Stimulated activated effector memory CD8-positive, alpha-beta T cell treated with anti-CD3 and anti-CD28 coated beads, Interleukin-12 subunit alpha, Interleukin-12 subunit beta, amount 100 ng/mL, for 72 hours (primary cell): ENCODE results near the gene EHBP1L1.

Experiments used
- ATAC-seq: fragments of 150-1000 bp; cut with Tn5 transposase; 2 replicates; pipeline ENCODE4 v1.10.0; 2021
- DNase-seq, 2 donors: peaks; one replicate each; pipeline ENCODE4 v3.0.0; 2021 to 2022; ENCODE audit warnings: low spot score in 2 of 2
- H3K27ac Mint-ChIP-seq: one replicate; pipeline ENCODE4 v1.8.0; 2022; ENCODE audit warnings: mild to moderate bottlenecking, mixed read lengths
- H3K36me3 Mint-ChIP-seq: one replicate; pipeline ENCODE4 v1.8.0; 2022; ENCODE audit warnings: mild to moderate bottlenecking, mixed read lengths
- H3K4me1 Mint-ChIP-seq: one replicate; pipeline ENCODE4 v1.8.0; 2022; ENCODE audit warnings: mixed read lengths
- H3K4me3 Mint-ChIP-seq: one replicate; pipeline ENCODE4 v1.8.0; 2022; ENCODE audit warnings: mild to moderate bottlenecking, mixed read lengths
- H3K9me3 Mint-ChIP-seq: one replicate; pipeline ENCODE4 v1.8.0; 2022; ENCODE audit warnings: mixed read lengths

EHBP1L1 gene

GRCh38 chr11:65565624-65566453 is 10.0 kb upstream of the EHBP1L1 start:
- ATAC-seq (peak; percentile 23), DNase-seq (no peak)
- peak overlapping the region; percentile 68 for H3K4me3 Mint-ChIP-seq
- H3K27ac Mint-ChIP-seq = peak overlapping the region; percentile 93
- peaks cover 31% of the 10 kb centered on the region for H3K36me3 Mint-ChIP-seq
- peaks cover 62% of the 10 kb centered on the region for H3K4me1 Mint-ChIP-seq
- no peaks in the 10 kb centered on the region for H3K9me3 Mint-ChIP-seq

- no peak for DNase-seq
Observed at GRCh38 chr11:65569164-65569972, 6.5 kb upstream of the EHBP1L1 start.

GRCh38 chr11:65569973-65570918 is 5.6 kb upstream of the EHBP1L1 start, which contains the start of gene ZNRD2:
ZNRD2 (plus strand) TSS chr11:65570477; CDS start chr11:65570492, 15 bp downstream.
- no peaks in the 10 kb centered on the region for H3K9me3 Mint-ChIP-seq
- DNase-seq = peak; percentile 95 to 99
- peak; percentile 85 for ATAC-seq
- peak within 1 kb of the TSS; percentile 97 for H3K27ac Mint-ChIP-seq
- H3K4me3 Mint-ChIP-seq = peak within 1 kb of the TSS; percentile 96
- peaks cover 78% of the 10 kb centered on the region for H3K4me1 Mint-ChIP-seq
- peaks cover 71% of the 10 kb centered on the region for H3K36me3 Mint-ChIP-seq

More at GRCh38 chr11:65569164-65569972, 6.5 kb upstream of the EHBP1L1 start:
- H3K9me3 Mint-ChIP-seq = no peaks in the 10 kb centered on the region
- peaks cover 62% of the 10 kb centered on the region for H3K36me3 Mint-ChIP-seq
- H3K27ac Mint-ChIP-seq = peak overlapping the region; percentile 97
- peak overlapping the region; percentile 96 for H3K4me3 Mint-ChIP-seq
- H3K4me1 Mint-ChIP-seq = peaks cover 78% of the 10 kb centered on the region
- ATAC-seq = peak; percentile 32

- DNase-seq = no peak
- H3K27ac Mint-ChIP-seq = peak overlapping the region; percentile 94
- H3K9me3 Mint-ChIP-seq = no peaks in the 10 kb centered on the region
- H3K4me1 Mint-ChIP-seq = peaks cover 71% of the 10 kb centered on the region
- ATAC-seq = no peak
- peaks cover 80% of the 10 kb centered on the region for H3K36me3 Mint-ChIP-seq
- H3K4me3 Mint-ChIP-seq = peak overlapping the region; percentile 96
Observed at GRCh38 chr11:65571420-65571819, 4.4 kb upstream of the EHBP1L1 start.

GRCh38 chr11:65571940-65572339 is 3.9 kb upstream of the EHBP1L1 start:
- peaks cover 65% of the 10 kb centered on the region for H3K4me1 Mint-ChIP-seq
- DNase-seq (peak in 1 of 2 donors; percentile 73), ATAC-seq (no peak)
- peak overlapping the region; percentile 94 for H3K27ac Mint-ChIP-seq
- H3K4me3 Mint-ChIP-seq = peak overlapping the region; percentile 96
- H3K9me3 Mint-ChIP-seq = no peaks in the 10 kb centered on the region
- peaks cover 86% of the 10 kb centered on the region for H3K36me3 Mint-ChIP-seq

GRCh38 chr11:65572356-65573051 is 3.3 kb upstream of the EHBP1L1 start, which contains the start of gene FAM89B:
FAM89B (plus strand) TSS chr11:65572538; CDS start chr11:65572670, 132 bp downstream.
- H3K36me3 Mint-ChIP-seq = peaks cover 91% of the 10 kb centered on the region
- H3K4me1 Mint-ChIP-seq = peaks cover 64% of the 10 kb centered on the region
- ATAC-seq (peak; percentile 5), DNase-seq (peak; percentile 70 to 93)
- peak within 1 kb of the TSS; percentile 96 for H3K4me3 Mint-ChIP-seq
- H3K9me3 Mint-ChIP-seq = no peaks in the 10 kb centered on the region
- H3K27ac Mint-ChIP-seq = peak within 1 kb of the TSS; percentile 94

- DNase-seq (peak in 1 of 2 donors; percentile 72), ATAC-seq (no peak)
- peaks cover 94% of the 10 kb centered on the region for H3K36me3 Mint-ChIP-seq
- peak overlapping the region; percentile 96 for H3K4me3 Mint-ChIP-seq
- H3K9me3 Mint-ChIP-seq = no peaks in the 10 kb centered on the region
- H3K4me1 Mint-ChIP-seq = peaks cover 67% of the 10 kb centered on the region
- peak overlapping the region; percentile 94 for H3K27ac Mint-ChIP-seq
Observed at GRCh38 chr11:65573391-65574079, 2.3 kb upstream of the EHBP1L1 start.

GRCh38 chr11:65574109-65574810 is 1.6 kb upstream of the EHBP1L1 start:
- Mint-ChIP-seq H3K4me1 (peaks cover 65% of the 10 kb centered on the region), H3K9me3 (no peaks in the 10 kb centered on the region), H3K36me3 (peaks cover 94% of the 10 kb centered on the region), H3K27ac (peak overlapping the region; percentile 94), H3K4me3 (peak overlapping the region; percentile 96)
- ATAC-seq (peak; percentile 51), DNase-seq (peak; percentile 91 to 99)

- ATAC-seq (peak; percentile 0), DNase-seq (peak in 1 of 2 donors; percentile 78)
- peaks cover 94% of the 10 kb centered on the region for H3K36me3 Mint-ChIP-seq
- H3K4me1 Mint-ChIP-seq = peaks cover 62% of the 10 kb centered on the region
- no peaks in the 10 kb centered on the region for H3K9me3 Mint-ChIP-seq
- H3K27ac Mint-ChIP-seq = peak overlapping the region; percentile 94
- peak overlapping the region; percentile 96 for H3K4me3 Mint-ChIP-seq
Observed at GRCh38 chr11:65574811-65575567, 864 bp upstream of the EHBP1L1 start.

- ATAC-seq (peak; percentile 6), DNase-seq (no peak)
- Mint-ChIP-seq H3K9me3 (no peaks in the 10 kb centered on the region), H3K27ac (peak overlapping the region; percentile 94), H3K4me1 (peaks cover 58% of the 10 kb centered on the region), H3K4me3 (peak overlapping the region; percentile 96), H3K36me3 (peaks cover 94% of the 10 kb centered on the region)
Observed at GRCh38 chr11:65576232-65576866, 496 bp downstream of the EHBP1L1 start.

GRCh38 chr11:65576867-65577755 is 1.3 kb downstream of the EHBP1L1 start:
- peak; percentile 29 for ATAC-seq
- H3K36me3 Mint-ChIP-seq = peaks cover 94% of the 10 kb centered on the region
- H3K4me1 Mint-ChIP-seq = peaks cover 58% of the 10 kb centered on the region
- peak overlapping the region; percentile 94 for H3K27ac Mint-ChIP-seq
- peak overlapping the region; percentile 96 for H3K4me3 Mint-ChIP-seq
- no peaks in the 10 kb centered on the region for H3K9me3 Mint-ChIP-seq
- no peak for DNase-seq
